ENCODE results near the gene PIM3.
A peak's percentile ranks its signal among the peaks of the same experiment; 100 is the strongest.

The PIM3 gene

DNA sequence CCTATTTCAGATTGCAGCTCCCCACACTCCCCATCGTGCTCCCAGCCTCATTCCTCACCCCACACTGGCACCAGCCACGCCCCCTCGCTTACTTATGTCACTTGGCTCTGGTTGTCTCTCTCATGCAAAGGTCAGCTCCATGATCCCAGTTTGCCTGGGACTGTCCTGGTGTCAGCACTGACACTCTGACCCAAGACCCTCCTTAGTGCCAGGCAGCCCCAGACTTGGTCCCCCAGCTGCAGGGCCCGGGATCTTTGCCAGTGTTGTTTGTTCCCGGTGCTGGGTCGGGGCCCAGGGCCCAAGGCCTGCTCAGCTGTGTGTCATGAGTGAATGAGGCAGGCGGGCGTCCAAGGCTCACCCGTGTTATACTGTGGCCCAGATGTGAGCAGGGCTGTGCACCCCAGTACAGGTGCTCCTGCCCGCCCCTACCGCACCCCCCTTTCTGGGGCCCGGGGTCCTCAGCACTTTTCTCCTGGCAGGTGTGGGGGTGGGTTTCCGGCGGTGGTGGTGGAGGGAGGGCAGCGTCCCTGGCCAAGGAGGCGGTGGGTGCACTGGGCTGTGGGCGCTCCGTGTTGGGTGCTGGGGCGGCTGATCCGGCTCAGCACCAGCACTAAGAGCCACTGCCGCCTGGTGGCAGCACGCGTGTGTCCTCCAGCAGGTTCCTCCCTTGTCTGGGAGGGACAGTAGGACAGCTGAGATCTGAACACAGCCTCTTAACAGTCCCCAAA lies 32.5 kb downstream of the PIM3 start:
- DNase-seq, result peak; percentile 38

DNA sequence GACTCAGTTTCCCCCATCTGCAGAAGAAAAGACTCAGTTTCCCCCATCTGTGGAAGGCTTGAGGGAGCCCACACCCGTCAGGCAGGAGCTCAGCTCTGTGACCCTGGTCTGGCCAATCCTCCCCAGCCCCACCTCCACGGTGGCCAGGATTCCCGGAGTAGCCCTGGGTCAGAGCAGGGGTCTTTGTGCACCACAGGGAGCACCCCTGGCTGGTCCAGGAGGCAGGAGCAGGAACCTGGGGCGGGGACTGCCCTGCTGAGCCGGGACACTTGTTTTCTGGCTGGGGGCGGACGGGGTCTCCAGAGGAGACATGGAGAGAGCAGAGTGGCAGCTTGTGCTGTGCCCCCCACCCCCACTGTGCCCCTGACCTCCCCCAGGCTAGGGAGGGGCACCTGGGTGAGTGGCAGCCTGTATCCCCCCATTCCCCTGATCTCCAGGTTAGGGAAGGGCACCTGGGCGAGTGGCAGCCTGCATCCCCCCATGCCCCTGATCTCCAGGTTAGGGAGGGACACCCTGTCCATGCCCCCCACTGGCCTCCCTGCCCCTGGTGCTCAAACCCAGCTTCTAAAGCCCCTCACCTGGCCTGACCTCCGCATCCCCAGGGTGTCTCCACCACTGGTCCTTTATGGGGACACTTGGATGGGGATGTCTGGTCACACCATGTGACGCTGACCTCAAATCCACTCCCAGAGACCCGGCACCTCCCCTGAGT lies 33.2 kb downstream of the PIM3 start:
- peak; percentile 34 for DNase-seq

DNA sequence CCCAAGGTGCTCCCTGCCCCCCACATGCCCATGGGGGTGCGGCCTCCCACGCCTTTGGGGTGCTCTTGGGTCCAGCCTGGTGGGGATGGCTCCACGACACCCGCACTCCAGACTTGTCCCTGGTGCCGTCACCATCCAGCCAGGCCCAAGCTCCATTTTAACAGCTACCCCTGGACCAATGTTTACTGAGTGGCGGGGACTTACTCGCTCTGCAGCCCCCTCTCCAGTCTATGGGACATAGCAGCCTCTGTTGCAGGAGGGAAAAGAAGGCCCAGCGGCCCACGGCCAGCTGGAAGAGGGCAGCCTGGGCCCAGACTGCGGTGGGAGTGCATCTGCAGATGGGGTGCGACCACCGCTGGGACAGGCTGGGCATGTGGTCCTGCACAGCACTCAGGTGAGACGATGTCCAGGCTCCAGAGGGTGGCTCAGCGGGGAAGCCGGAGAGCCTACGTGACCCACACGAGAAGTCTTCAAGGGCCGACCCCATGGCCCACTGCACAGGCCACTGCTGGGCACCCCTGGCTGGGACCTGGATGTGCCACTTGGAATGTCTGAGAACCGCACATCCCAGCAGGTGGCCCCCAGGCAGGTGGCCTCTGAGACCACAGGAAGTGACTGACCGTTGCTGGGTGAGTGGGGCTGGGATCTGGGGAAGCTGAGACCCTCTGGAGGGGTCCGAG lies 33.9 kb downstream of the PIM3 start:
- no peak for DNase-seq

DNA sequence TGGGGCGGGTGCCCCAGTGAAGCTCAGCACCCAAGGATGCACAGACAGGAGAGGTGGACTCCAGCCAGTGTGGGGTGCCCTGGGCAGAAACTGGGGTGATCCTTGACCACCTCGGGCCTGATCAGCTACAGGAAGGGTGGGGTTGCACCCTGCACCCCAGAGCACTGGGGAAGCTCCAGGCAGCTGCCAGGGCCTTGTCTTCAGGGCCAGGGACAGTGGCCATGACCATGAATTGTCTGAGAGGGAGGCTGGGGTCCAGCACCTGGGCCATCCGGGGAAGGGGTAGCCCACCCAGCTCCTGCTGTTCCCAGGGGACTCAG lies 34.4 kb downstream of the PIM3 start:
- DNase-seq, result no peak

DNA sequence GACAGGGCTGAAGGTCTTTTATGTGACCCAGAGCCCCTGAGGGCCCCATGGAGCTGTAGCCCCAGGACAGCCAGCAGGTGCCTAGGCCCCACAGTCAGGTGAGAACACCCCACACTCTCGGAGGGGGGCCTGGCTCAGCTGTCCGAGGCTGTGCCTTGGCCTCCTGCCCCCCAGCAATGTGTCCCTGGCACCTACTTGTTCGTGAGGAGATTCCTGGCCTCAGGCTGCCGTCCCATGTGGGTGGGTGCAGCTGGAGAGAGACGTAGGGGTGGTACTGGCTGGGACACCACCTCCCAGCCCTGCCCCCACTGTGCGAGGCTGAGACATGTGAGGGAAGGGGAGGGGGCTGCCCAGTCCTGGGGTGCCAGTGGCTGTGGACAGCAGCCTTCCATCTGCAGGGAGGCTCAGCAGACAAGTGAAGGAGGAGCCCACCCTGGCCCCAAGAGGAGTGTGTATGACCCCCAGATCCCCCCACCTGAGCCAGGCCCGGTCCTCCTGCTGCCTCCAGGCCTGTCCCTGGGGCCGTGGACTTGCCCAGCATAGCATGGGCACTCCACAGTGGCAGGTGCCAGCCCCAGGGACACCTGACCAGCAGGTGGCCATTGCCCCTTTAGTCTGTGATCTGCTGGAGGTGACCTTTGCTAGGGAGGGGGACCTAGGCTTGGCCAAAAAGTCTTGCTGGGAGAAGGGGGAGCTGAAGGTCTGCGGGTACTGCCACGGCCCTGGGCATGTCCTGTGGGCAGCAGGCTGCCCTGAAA lies 35.0 kb downstream of the PIM3 start:
- DNase-seq, result no peak

DNA sequence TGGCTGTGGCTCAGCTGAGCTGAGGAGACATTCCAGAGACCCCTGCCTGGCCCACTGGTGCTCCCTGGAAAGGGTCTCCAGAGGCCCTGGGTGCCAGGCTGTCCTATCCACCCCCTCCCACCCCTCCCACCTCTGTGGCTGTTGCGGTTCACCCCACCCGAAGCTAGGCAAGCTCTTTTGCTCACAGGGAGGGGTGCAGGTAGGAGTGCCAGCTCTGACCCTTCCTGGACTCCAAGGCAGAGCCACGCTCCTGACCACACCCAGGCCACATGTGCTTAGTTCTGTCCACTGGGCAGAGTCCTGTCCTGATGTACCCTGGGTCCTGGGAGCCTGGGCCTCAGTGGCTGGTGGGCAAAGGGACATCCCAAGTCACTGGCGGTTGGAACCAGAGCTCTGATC lies 35.5 kb downstream of the PIM3 start:
- no peak for DNase-seq

DNA sequence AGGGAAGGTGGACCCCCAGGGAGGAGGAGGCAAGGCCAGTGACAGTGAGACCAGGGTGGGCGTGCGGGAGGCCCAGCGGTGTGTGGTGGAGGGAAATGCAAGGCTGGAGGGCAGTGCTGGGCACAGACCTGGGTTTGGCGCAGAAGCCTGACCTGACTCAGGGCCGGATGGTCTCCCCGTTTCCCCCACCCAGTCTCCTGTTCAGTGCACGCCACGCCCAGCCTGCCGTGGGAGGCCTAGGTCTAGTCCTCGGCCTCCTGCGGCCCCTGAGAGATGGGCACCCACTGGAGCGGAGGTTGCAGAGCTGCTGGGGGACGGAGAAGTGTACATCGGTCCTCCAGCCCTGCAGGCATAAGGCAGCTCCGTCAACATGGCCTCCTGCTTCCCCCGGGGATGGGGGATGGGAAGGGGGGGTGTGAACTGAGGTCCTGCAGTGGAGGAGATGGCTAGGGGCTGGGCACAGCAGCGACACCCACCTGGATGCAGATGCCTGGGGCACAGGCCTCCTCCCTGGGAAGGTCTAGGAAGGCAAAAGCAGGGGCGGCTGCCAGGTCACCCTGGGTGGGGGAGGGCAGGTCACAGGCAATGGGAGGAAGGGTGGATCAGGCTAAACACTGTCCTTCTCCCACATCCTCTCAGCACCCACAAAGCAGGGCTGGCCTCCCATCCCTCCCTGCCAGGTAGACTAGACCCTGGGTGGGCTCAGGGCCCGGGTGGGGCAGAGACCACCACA lies 36.1 kb downstream of the PIM3 start:
- no peak for DNase-seq

DNA sequence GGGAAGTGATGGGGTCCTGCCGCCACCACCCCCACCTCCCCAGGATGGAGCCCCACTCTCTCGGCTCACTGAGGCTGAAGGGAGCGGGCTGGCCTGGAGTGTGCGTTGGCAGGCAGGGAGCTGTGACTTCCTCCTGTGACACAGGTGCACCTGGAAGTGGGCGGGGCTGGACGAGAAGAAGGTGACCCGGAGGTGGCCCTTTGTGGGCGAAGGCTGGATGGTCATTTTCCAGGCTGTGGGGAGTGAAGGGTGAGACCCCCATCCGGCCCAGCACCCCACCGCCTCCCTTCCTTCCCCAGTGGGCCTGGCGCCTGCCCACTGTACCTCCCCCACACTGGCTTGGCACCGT lies 36.7 kb downstream of the PIM3 start:
- DNase-seq, result no peak

DNA sequence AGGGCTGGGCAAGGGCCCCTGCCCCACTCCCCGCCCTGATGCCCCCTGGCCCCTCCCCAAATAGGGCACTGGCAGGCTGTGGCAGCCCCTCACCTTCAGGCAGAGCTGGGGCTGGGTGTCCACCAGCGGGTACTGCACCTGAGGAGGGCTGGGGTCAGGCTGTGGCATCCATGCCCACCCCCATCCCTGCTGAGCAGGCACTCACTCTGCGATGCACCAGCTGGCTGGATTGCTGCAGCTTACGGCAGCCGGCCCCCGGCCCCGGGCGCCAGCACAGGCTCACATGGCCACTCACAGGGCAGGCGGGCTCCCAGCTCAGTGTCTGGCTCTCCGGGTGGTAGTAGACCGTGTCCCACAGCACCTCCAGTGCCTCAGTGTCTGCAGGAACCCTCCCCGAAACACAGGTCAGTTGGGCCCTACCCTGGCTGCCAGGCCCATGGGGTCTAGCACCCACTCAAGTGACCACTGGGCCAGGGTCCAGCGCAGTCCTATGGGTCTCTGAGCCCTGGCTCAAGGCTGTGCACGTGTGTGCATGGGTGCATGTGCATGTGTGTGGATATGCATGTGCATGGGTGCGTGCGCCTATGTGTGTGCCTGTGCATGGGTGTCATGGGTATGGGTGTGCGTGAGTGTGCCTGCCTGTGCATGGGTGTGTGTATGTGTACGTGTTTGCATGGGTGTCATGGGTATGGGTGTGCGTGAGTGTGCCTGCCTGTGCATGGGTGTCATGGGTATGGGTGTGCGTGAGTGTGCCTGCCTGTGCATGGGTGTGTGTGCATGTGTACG lies 37.6 kb downstream of the PIM3 start:
- no peak for DNase-seq

DNA sequence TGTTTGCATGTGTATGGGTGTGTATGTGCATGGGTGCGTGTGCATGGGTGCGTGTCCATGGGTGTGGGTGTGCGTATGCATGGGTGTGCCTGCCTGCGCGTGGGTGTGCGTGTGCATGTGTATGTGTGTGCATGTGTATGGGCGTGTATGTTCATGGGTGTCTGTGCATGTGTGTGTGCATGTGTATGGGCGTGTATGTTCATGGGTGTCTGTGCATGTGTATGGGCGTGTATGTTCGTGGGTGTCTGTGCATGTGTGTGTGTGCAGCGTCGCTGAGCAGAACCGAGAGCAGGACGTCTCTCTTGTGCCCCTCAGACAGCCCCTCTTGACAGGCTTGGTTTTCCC lies 38.1 kb downstream of the PIM3 start:
- DNase-seq, result no peak

DNA sequence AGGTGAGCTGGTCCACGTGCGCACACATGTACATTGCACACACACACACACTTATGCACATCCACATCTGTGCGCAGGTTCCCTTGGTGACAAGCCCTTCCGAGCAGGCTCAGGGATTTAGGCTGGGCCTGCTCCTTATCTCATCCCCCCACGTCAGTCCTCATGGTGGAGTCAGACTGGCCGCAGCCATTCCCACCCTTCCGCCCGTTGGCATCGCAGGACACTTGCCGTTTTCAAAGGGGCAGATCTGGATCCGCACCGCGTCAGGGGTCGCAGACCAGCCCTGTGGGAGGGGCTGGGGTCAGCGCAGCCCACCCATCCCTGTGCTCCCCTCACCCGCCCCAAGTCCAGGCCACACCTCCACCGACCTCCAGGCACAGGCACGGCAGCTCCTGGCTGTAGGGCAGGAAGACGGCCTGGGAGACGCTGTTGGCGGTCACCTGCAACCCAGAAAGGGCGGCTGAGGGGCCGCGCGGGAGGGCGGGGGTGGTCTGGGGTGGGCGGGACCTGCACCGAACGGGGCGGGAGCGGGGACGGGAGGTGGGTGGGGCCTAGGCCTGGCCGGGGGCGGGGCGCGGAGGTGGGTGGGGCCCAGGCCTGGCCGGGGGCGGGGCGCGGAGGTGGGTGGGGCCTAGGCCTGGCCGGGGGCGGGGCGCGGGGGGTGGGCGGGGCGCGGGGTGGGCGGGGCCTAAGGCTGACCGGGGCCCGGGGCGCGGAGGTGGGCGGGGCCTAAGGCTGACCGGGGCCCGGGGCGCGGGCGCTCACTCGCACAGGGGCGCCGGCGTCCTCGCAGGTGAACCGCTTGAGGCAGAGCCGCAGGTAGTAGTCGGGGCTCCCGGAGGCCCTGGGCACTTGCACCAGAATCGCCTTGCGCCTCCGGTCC lies 38.7 kb downstream of the PIM3 start:
- DNase-seq, result no peak

DNA sequence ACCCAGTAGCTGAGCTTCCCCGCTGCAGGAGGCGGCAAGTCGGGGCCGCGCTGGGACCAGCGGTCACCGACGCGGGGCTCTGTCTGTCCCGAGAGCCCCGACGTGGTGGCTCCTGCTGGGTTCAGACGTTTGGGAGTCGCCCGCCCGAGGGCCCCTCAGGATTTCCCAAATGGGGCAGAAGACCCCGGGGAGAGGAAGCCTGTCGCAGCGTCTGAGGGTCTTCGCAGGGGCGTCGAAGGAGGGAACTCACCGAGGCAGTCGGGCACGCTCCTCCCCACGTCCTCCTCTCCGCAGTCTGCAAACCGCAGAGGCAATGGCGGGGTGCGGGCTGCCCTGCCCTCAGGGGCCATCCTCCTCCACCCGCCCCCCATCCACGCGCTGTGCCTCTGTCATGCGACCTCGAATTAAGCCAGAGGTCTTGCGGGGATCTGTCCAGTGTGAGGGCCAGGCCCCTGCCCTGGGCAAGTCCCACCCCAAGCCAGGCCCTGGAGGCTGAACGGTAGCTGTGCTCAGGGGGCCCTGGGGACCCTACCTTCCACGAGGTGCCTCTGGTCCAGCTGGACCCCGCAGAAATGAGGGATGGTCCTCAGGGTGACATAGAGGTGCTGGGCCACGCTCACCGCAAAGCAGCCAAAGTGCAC lies 39.5 kb downstream of the PIM3 start:
- no peak for DNase-seq

DNA sequence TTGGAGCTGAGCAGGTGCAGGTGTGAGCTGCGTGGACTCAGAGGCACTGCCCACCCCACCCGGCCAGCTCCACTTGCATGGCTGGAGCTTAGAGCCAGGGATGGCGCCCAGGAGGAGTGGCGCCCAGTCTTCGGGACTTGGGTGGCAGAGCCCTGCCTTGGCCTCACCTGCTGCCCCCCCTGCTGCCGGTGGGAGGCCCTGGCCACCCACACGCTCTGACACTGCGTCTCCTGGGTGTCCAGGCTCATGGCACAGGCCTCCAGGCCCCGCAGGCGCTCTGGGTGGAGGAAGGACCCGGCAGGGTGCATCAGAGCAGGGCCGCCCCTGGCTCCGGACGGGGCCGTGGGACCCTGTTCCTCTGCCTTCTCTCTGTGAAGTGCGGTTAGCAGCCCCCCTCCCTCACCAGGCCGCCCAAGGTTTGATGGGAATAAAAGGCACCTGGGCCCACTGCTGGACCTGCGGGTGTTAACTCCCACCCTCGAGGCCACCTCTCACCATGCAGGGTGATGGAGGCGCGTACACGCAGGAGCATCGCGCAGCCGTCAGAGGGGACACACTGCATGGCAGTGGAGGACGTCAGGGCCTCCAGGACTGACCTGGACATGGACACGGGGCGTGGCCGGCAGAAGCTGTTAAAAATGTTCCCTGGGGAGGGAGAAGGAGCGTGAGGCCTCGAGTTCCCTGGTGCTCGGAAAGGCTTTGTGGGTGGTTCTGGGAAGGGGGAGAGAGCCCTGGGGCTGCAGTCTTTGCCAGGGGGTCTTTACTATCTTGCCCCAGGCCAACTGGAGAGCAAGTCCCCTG lies 40.2 kb downstream of the PIM3 start:
- no peak for DNase-seq

DNA sequence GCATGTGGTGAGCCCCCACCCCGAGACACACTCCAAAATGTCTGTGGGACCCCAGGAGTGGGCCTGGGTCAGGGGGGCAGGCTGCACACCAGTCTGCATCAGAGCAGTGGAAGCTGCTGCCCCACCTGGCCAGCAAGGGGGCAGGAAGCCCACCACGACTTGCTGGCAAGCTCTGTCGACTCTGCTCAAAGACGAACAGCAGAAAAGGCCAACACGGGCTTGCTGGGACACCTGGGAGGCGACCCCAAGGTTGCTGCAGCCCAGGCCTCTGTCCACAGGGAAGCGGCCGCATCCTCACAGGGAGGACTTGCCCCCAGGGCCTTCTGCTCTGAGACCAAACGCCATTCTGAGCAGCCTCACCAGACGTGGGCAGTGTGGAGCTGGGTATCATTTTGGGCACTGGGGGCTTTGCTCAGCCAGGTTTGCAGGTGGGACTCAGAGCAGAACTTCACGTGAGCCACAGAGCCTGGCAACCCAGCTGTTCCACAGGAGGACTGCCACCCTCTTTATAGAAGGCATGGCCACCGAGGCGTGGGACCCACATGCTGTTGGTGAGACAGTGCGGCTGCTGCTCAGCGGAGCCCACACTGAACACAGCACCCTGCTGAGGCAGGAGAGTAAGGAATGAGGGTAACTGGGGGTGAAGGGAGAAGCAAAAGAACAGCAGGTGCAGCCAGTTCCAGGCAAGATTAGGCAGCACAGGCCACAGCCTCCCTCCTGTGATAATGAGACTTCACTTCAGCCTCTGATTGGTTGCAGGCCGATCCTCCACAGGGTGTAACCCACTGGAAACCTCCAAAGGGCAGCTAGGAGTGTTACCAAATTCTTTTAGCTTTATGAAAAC lies 41.0 kb downstream of the PIM3 start:
- DNase-seq, result no peak

DNA sequence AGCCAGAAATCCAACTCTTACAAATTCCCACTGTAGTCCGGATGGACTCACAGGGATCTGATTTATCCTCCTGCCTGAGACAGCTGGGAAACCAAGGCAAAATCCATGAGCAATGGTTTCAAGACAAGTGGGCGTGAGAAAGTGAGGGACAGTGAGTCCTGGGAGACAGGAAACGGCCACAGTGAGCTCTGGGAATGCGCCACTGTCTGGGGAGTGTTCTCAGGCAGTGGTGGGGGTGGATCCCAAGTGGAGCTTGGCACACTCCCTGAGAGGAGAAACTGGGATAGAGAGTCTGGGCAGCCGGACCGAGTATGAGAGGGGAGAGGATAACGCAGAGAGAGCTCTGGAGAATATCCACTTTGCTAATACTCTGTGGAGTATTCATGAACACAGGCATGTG lies 42.2 kb downstream of the PIM3 start:
- no peak for DNase-seq

DNA sequence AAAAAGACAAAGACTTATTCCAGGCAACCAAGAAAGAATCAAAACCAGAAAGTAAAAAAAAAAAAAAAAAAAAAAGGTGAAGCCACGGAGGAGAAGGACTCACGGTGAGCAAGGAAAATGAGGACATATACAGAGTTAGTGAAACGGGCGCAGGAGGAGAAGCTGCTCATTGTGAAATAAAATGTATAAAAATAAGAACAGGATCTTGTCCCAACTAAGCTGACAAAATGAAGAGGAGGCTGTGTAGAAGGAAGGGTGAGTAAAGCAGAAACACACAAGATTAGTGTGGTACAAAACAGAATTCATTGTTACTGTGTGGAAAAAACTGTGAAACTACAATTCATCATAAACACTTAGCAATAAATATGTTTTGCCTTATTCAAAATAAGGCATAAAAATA lies 44.3 kb downstream of the PIM3 start:
- DNase-seq, result no peak

DNA sequence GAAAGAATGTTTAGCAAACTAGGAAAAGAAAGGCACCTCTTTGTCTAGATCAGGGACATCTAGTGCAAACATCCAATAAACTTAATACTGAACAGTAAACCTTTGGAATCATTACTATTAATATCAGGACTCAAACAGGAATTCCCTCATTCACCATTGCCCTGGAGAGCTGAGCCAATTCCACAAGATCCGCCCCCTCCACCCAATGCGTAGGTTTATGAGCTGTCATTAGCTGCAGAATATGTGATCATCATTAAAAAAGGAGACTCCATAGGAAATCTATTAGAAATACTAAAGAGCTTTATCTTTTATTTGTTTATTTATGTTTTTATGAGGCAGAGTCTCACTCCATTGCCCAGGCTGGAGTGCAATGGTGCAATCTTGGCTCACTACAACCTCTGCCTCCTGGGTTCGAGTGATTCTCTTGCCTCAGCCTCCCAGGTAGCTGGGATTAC lies 46.5 kb downstream of the PIM3 start:
- no peak for DNase-seq

DNA sequence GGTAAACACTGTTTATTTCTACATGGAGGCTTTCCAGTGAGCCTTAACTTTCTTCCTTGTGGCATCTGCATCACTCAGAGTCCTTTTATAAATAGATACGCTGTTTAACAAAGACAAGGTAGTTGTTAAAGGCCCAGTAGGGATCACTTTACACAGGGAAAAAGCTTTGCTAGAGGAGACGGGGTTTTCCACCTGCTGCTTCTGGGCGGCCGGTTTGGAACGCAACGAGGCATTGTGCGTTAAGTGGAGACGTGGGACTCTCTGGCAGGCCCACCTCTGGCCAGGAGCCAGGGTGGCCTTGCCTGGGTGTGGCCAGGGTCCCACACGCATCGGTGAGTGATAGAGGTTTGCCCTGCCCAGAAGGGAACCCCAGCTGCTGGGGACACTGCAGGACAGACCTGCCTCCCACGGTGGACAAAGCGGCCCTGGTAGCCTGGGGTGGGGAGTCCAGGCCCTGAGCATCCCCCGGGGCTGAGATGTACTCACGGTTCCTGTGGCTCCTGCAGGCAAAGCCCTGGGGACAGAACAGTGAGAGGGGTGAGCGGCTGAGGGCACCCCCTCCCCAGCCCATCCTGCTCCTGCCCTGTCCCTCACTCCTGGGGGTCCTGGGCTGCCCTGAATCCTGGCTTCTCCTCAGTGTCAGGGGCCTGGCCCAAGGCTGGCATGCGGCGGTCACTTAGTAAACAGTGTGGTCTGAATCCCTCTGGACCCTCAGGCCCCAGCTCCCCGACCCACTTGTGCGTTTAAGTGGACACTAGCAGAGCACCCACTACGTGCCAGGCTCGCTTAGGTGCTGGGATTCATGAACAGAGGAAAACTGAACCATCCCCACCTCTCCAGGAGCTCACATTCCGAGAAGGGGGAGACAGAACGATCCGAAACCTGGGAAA lies 47.8 kb downstream of the PIM3 start:
- no peak for DNase-seq

Data from right forelimb (tissue), 1 donor.